Transverse colon (tissue), 3 donors: ENCODE results near the gene EML4.

Source experiments
- CTCF ChIP-seq, 5 experiments: fragments of 200-600 bp in 3 of 5; fragments of 450-650 bp in 2 of 5; sonication (generic) in 3 of 5; IDR thresholded peaks; 1 replicate in 2 of 5; 2 replicates in 3 of 5; pipeline ENCODE4 v1.5.1; 2016 to 2017; ENCODE audit warnings: antibody characterized with exemption in 5 of 5, inconsistent platforms in 3 of 5, mild to moderate bottlenecking in 2 of 5, moderate library complexity in 1 of 5
- EP300 ChIP-seq: sonication (generic); formaldehyde crosslinking; IDR thresholded peaks from one replicate; pipeline ENCODE4 v1.6.1; 2017; ENCODE audit warnings: antibody characterized with exemption, low read depth

GRCh38 chr2:42169874-42170521 is 845 bp downstream of the EML4 start:
- TF ChIP-seq CTCF (IDR thresholded peaks at IDR 0.05) (no peak), EP300 (no peak)
